HG02973 (cell line): Measurements from ENCODE around the gene ABCB6.
"Not testable (repeated sequence)": the region's sequence is repeated elsewhere in the genome, so short reads cannot be mapped to it uniquely, and the experiment has no call there.

Experiments
- ATAC-seq: cut with Tn5 transposase; IDR thresholded peaks from one replicate; pipeline ENCODE4 v1.9.1; 2021; ENCODE audit warnings: moderate library complexity; ENCODE audit not compliant: unreplicated experiment

The ABCB6 gene

GRCh38 chr2:219218732-219219701 is at the start of gene ABCB6:
TSS of gene ABCB6 (minus strand) at chr2:219218958. CDS start at chr2:219218673, 285 bp downstream.
- ATAC-seq = peak; percentile 66

DNA sequence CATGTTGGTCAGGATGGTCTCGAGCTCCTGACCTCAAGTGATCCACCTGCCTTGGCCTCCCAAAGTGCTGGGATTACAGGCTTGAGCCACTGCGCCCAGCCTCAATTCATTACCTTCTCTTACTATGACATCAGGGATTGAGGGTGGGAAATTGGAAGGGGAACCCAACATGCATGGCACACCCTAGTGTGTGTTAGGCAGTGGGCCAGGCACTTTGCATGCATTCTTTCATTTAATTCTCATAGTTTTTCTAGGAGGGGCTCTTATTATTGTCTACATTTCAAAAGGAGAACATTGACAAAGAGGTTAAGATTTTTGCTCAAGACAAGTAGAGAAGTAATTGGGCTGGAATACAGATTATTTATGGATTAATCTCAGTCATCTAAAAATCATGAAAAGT is 49.5 kb upstream of the ABCB6 start:
- no peak for ATAC-seq

DNA sequence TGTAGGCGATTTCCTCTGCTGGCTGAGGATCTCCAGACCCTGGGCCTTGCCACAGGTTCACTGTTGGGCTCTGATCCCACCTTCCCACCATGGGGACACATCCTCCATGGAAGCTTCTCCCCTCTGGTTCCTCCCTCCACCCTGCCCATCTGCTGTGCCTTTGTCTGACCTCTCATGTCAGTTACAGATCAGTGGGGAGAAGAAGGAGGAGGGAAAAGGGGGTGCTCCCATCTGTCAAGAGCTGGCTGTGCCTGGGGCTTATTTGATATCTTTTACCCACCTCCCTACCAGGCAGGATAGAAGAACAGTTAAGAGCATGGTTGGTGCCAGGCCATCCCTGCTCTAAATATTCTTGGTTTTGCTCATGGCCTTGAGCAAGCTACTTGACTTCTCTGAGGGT is 48.1 kb upstream of the ABCB6 start:
- ATAC-seq = no peak

DNA sequence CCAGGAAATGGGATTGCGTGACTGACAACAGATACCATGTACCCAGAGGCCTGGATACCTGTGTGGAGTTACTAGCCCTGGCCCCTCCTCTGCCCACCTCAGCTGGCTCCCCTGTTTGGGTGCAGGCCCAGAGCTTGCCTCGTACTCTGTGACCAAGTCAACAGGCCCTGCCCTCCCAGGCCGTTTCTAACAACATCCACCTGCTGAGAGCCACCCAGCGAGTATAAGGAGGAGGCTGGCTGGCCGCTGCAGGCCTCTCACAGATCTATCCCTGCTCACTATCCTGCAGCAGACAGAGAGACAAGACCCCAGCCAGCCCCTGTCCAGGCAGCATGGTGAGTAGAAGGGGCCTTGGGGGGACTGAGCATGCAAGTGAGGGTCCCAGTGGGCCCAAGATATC is 47.5 kb upstream of the ABCB6 start:
- ATAC-seq = no peak

- ATAC-seq = no peak
Observed at GRCh38 chr2:219261024-219261855, 42.5 kb upstream of the ABCB6 start.

- ATAC-seq = not testable (repeated sequence)
Observed at GRCh38 chr2:219258942-219259341, 40.2 kb upstream of the ABCB6 start.

- peak; percentile 34 for ATAC-seq
Observed at GRCh38 chr2:219254590-219255201, 35.9 kb upstream of the ABCB6 start.

DNA sequence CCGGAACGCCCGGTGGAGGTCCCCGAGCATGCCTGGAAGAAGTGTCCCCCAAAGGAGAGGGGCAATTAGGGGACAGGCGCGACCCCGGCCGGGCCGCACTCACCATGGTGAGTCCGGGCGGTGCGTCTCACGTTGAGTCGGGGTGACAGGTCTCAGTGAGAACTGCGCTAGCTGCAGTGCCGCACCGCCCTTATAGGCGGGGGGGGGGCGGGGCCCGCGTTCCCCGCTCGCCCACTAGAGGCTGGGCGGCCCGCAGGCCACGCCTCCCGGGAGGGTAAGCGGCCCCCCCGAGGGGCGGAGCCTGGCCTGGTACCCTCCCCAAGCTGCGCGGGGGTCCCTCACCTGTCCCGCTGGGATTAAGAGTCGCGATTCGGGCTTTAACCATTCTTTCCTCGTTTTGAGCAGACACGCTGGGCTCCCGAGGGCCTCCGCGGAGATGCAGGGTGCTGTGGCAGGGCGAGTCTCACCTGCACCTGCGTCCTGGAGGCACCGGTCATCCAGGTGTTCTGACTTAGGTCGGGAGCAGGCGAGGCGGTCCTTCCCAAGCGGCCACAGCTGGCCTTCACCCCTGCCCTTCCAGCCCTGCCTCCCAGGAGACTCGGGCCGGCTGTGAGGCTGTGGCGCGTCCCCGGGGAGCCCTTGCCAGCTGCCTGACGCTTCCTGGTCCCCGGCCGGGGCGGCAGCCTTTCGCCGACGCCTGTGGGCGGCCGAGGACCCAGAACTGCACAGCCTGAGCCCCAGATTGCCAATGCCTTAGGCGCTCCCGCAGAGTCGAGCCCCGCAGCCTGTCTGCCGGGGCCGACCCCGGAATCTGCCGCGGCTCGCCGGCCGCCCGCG is 35.2 kb upstream of the ABCB6 start, which contains the start of gene TUBA4A:
TUBA4A (minus strand) TSS at position 166 of the 837 bp plus-strand sequence; CDS start at position 106, 60 bp downstream.
- ATAC-seq = peak; percentile 52

- ATAC-seq = no peak
Observed at GRCh38 chr2:219252900-219253752, 34.4 kb upstream of the ABCB6 start, which contains the start of gene TUBA4B. TSS of gene TUBA4B (plus strand) at chr2:219253243. CDS start at chr2:219253408, 165 bp downstream.

DNA sequence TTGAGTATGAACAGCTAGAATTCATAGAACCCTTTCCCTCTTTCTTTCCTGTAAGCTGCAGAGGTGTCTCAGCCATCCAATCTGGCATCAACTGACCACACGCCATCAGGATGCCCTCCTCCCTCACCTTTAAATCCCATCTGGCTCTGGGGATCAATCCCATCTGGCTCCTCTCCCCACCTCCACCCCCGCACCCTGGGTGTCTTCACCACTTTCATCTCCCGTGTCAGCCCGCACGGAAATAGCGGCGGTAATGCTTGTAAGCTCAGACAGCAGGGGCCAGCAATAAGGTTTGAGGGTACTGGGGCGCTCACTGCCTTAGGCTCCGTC is 33.8 kb upstream of the ABCB6 start:
- ATAC-seq = no peak

DNA sequence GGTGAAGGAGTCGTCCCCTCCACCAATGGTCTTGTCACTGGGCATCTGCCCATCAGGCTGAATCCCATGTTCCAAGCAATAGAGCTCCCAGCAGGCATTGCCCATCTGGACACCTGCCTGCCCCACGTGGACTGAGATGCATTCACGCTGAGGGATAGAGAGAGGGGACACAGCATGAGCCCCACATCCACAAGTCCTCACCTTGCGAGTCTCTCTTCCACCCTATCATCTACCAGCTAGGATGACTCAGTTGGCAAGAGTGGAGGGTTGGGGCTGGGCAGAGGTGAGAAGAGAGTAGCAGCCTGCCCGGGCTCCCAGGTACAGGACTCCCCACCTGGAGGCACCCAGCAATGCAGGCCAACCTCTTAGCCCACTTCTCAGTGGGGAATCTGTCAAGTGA is 33.3 kb upstream of the ABCB6 start:
- ATAC-seq = no peak

GRCh38 chr2:219251656-219252055 is 32.9 kb upstream of the ABCB6 start:
- no peak for ATAC-seq

GRCh38 chr2:219250049-219250781 is 31.5 kb upstream of the ABCB6 start:
- ATAC-seq = no peak

- peak; percentile 32 for ATAC-seq
Observed at GRCh38 chr2:219249203-219249980, 30.6 kb upstream of the ABCB6 start.

- no peak for ATAC-seq
Observed at GRCh38 chr2:219248845-219249202, 30.1 kb upstream of the ABCB6 start.

- ATAC-seq = no peak
Observed at GRCh38 chr2:219247678-219248642, 29.2 kb upstream of the ABCB6 start.

- ATAC-seq = no peak
Observed at GRCh38 chr2:219246559-219246958, 27.8 kb upstream of the ABCB6 start.
